ENCODE measurements around the gene RARA. TPM values are rescaled to one million over a fixed set of nuclear protein-coding genes. Genes with fewer than 3 reads are reported as not detected.

RARA gene
- total RNA-seq, 1 experiment from 2014 or later: 35.1 TPM

DNA sequence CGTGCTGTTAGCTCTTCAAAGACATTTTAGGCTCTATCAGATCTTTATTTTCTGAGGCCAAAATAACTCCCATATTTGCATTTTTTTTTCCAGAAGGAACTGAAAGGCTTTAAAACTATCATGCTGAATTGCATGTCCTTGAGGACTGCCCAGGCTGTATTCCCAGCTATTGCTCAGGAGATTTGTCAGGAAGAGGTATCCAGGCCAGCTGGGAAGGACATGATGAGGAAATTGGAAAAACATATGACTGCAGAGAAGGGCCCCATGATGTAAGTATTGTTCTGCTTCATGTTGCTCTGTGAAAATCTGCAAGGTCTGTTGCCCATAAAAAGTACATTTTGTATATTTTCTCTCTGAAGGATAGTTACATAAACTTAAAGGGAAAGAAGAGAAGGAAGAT lies 15.6 kb upstream of the RARA start:
- Histone ChIP-seq H3K27me3 (ENCODE audit: insufficient read depth, low read length) (no peaks in the 10 kb centered on the region), H3K79me2 (ENCODE audit: insufficient read depth, low read length) (peaks cover 83% of the 10 kb centered on the region), H3K4me3 (replicated peaks in 1 of 2; ENCODE audit: low read depth in 1 of 2, low read length in 2 of 2) (no peak overlapping the region), H2AFZ (ENCODE audit: low read depth, low read length, poor library complexity, severe bottlenecking) (no peak overlapping the region), H4K20me1 (ENCODE audit: insufficient read depth) (peaks cover 8% of the 10 kb centered on the region; the same call in 1 of the 2 replicates), H3K4me1 (ENCODE audit: control insufficient read depth in 1 of 2, insufficient read depth in 2 of 2, low read length in 2 of 2) (peaks cover 12 to 16% of the 10 kb centered on the region in 2 experiments), H3K9ac (ENCODE audit: low read length) (no peak overlapping the region), H3K36me3 (ENCODE audit: control insufficient read depth in 1 of 2, insufficient read depth in 2 of 2, low read length in 2 of 2) (peaks cover 51 to 80% of the 10 kb centered on the region in 2 experiments), H3K9me2 (ENCODE audit: insufficient read depth) (no peaks in the 10 kb centered on the region), H3K27ac (ENCODE audit: low read depth, low read length) (no peak overlapping the region), H3K9me3 (ENCODE audit: control insufficient read depth in 1 of 2, insufficient read depth in 1 of 2, low read depth in 1 of 2, low read length in 2 of 2) (no peaks in the 10 kb centered on the region), H3K4me2 (ENCODE audit: low read length) (no peak overlapping the region)
- RAD21 ChIA-PET (ENCODE audit: low non-redundant PET in 1 of 2, low total read pairs in 2 of 2, uncharacterized antibody in 2 of 2, unreplicated experiment in 2 of 2): no interaction called here
- BruUV-seq (replicated peaks): no TSS peak
- TF ChIP-seq SP1 (IDR thresholded peaks at IDR 0.05; ENCODE audit: low read depth) (no peak), POLR2A (IDR thresholded peaks at IDR 0.05; ENCODE audit: borderline replicate concordance, extremely low read depth, insufficient read depth, insufficient read length) (no peak), JUND (IDR thresholded peaks at IDR 0.05) (no peak), CBX3 (IDR thresholded peaks at IDR 0.05; ENCODE audit: low read depth) (no peak), EGR1 (IDR thresholded peaks at IDR 0.05; ENCODE audit: low read depth) (no peak), SRF (IDR thresholded peaks at IDR 0.05; ENCODE audit: low read depth) (no peak), POLR2AphosphoS5 (IDR thresholded peaks at IDR 0.05; ENCODE audit: low read depth, low read length) (no peak)
- TF ChIP-seq, protein P1, sequence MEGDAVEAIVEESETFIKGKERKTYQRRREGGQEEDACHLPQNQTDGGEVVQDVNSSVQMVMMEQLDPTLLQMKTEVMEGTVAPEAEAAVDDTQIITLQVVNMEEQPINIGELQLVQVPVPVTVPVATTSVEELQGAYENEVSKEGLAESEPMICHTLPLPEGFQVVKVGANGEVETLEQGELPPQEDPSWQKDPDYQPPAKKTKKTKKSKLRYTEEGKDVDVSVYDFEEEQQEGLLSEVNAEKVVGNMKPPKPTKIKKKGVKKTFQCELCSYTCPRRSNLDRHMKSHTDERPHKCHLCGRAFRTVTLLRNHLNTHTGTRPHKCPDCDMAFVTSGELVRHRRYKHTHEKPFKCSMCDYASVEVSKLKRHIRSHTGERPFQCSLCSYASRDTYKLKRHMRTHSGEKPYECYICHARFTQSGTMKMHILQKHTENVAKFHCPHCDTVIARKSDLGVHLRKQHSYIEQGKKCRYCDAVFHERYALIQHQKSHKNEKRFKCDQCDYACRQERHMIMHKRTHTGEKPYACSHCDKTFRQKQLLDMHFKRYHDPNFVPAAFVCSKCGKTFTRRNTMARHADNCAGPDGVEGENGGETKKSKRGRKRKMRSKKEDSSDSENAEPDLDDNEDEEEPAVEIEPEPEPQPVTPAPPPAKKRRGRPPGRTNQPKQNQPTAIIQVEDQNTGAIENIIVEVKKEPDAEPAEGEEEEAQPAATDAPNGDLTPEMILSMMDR (IDR thresholded peaks at IDR 0.05 in 2 of 3, conservative IDR thresholded peaks at IDR 0.05 in 1 of 3; ENCODE audit: borderline replicate concordance in 1 of 3, insufficient read depth in 1 of 3, low read depth in 2 of 3, low read length in 2 of 3): no peak
- TF ChIP-seq, protein P2, sequence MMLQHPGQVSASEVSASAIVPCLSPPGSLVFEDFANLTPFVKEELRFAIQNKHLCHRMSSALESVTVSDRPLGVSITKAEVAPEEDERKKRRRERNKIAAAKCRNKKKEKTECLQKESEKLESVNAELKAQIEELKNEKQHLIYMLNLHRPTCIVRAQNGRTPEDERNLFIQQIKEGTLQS (IDR thresholded peaks at IDR 0.05): no peak
- intact Hi-C loops (cut with micrococcal nuclease): loop anchor here (5.0 kb wide), 1 partner anchor 281 kb away; no protein-coding TSS in a partner anchor
- POLR2A ChIA-PET: no interaction called here
- CTCF ChIA-PET: interaction anchor here (0.9 to 1.6 kb wide), 2 partner anchors 91 to 139 kb away, joined by 3 to 4 read pairs; no protein-coding TSS in a partner anchor
- no peak for ATAC-seq
- DNase-seq (ENCODE audit: low read depth, low spot score): no peak

All from HCT116 (cell line).